B cell (primary cell): ENCODE measurements around the gene SIM1.

Experiments used
- CTCF ChIP-seq: fragments of 200-600 bp; IDR thresholded peaks from one replicate; pipeline ENCODE4 v1.8.0; 2022; ENCODE audit warnings: antibody characterized with exemption, mild to moderate bottlenecking
- EZH2 ChIP-seq: IDR thresholded peaks from 2 replicates; pipeline ENCODE4 v1.6.1; 2012; ENCODE audit warnings: borderline replicate concordance, low read depth, mild to moderate bottlenecking, moderate library complexity, low read length; ENCODE audit not compliant: insufficient read depth, poor library complexity, severe bottlenecking

- TF ChIP-seq CTCF (no peak), EZH2 (no peak)
Observed at GRCh38 chr6:100463630-100464161, 1.0 kb downstream of the SIM1 start.
